ELR (cell line): ENCODE data around the gene ASPSCR1.
A peak's percentile ranks its signal among the peaks of the same experiment; 100 is the strongest.
"Not testable (repeated sequence)": the region's sequence is repeated elsewhere in the genome, so short reads cannot be mapped to it uniquely, and the experiment has no call there.

Experiments
- DNase-seq: peaks from one replicate; pipeline ENCODE4 v3.0.0-alpha.2; 2015; ENCODE audit warnings: low read depth

ASPSCR1 gene

GRCh38 chr17:82023447-82024241 lies 46.2 kb downstream of the ASPSCR1 start:
- peak; percentile 45 for DNase-seq

DNA sequence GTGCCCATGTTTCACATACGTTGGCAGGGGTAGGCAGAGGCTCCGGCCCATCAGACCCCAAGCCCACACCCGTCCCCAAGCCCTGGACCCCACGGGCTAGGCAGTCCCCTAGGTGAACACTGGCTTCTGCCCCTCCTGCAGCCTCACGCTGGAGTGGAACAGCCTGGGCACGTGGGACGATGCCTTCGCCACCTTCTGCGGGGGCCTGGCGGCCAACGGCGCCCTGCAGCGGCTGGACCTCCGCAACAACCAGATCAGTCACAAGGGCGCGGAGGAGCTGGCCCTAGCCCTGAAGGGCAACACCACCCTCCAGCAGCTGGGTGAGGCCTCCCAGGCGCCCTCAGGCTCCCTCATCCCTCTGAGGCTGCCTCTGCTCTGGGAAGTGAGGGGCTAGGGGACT lies 47.4 kb downstream of the ASPSCR1 start:
- DNase-seq, result no peak

DNA sequence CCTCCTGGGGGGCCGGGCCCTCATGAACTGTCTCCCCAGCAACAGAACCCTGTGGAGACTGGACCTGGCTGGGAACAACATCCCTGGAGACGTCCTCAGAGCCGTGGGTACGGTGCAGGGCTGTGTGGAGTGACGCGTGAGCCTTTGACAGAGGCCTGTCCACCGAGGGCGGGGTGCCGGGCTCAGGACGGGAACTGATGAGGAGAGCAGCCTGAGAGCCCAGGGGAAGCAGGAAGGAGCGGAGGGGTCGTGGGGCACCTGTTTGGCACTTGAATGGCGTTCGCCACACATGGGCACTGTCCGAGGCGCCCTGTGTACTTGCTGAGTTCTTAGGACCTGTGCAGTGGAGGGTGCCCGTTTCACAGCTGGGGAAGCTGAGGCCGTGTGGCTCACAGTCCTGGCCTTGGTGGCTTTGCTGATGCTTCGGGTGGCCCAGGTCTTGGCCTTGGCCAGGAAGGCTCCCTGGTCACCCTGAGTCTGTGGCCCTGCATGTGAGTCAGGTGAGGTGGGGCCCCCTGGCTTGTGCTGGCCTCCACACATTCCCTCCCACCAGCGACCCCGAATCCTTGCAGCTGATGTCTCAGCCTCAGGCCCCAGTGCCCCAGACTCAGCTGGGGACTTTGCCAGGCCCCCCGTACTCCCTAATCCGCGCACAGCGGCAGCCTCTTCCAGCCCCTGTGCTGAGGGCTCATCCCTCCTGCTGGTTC lies 48.1 kb downstream of the ASPSCR1 start:
- DNase-seq, result no peak

- no peak for DNase-seq
Measured at GRCh38 chr17:82028246-82028645, 50.8 kb downstream of the ASPSCR1 start.

GRCh38 chr17:82028966-82029365 lies 51.5 kb downstream of the ASPSCR1 start:
- DNase-seq, result no peak

GRCh38 chr17:82029391-82029790 lies 52.0 kb downstream of the ASPSCR1 start:
- no peak for DNase-seq

GRCh38 chr17:82029990-82030469 lies 52.6 kb downstream of the ASPSCR1 start:
- DNase-seq, result no peak

DNA sequence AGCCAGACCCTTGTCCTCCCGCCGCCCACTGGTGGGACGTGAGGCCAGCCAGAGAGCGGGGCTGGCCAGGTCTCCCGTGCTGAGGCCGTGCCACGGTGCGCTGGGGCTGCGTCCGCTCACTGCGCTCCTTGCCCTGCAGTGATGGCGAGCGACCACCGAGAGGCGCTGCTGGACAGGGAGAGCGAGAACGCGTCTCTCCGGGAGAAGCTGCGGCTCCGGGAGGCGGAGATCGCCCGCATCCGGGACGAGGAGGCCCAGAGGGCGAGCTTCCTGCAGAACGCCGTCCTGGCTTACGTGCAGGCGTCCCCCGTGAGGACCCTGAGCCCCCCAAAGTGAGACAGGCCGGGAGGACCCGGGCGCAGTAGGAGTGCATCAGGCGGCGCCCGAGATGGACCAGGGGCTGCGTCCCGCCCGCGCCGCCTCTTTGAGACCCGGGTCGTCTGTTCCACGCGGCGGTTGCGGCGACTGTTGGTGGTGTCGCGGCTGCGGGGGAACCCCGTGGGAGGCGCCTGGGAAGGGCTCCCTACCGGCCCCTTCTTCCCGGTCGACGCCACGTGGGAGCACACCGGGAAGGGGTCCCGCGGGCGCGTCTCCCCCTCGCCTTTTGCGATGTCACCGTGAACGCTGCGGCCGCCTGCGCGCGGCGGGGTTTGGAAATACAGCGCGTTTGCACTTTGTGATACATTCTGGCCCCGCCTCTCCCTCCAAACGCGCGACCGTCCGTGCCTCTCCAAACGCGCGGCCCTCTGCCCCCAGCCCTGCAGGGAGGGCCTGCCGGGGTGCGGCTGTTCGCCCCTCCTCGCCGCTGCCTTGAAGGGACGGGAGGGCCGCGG lies 53.3 kb downstream of the ASPSCR1 start:
- peak; percentile 92 for DNase-seq

- DNase-seq, result peak; percentile 66
Measured at GRCh38 chr17:82031303-82031884, 54.0 kb downstream of the ASPSCR1 start, which contains the start of gene RAC3. RAC3 (plus strand) TSS chr17:82031678; CDS start chr17:82031762, 84 bp downstream.

DNA sequence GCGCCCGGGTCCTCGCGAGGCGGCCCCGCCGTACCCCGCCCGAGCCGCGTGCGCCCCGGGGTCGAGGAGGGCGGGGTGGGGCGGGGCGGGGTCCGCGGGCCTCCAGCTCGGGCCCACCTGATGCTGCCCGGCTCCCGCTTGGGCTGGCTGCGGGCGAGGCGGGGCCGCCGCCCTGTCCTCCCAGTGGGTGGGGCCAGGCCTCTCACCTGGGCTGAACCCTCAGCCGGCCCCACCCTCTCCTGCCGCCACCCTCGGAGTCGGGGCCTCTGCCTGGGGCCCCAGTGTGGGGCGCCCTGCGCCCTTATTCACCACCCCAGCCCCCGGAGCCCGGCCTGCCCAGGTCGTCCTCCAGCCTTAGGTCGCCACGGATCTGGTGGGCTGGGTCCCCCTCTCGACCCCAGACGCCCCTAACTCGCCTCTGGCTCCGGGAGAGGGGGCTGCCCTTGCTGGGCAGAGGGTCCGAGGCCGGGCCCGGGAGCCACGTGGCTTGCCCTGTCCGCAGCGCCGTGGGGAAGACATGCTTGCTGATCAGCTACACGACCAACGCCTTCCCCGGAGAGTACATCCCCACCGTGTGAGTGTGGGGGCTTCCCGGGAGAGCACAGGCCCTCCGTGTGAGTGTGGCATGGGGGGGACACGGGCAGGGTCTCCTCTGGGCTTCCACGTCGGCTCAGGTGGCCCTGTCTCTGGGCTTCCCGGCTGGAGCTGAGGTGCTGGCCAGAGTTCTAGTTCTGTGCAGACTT lies 54.6 kb downstream of the ASPSCR1 start:
- DNase-seq, result no peak

- DNase-seq, result no peak
Measured at GRCh38 chr17:82033359-82034085, 56.1 kb downstream of the ASPSCR1 start.

GRCh38 chr17:82034371-82035011 lies 57.1 kb downstream of the ASPSCR1 start:
- no peak for DNase-seq

- no peak for DNase-seq
Measured at GRCh38 chr17:82035488-82035887, 58.1 kb downstream of the ASPSCR1 start.

GRCh38 chr17:82035956-82036633 lies 58.7 kb downstream of the ASPSCR1 start:
- DNase-seq, result no peak

DNA sequence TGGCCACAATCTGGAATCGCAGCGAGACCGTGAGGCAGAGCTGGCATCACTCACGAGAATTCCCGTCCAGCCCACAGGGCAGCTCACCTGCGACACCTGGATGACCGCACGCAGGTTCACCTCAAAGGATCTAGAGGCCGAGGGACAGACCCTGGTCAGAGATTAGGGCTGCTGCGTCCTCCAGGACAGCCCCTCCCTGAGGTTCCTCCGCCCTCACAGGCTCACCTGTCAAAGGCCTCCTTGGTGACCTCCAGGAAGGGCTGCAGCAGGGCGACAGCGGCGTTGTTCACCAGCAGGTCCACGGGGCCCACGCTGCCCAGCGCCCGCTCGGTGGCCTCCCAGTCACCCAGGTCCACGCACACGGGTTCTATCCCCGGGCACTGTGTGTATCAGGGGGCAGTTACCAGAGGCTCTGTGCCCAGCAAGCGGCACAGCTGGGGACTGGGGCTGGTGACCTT lies 59.2 kb downstream of the ASPSCR1 start:
- DNase-seq, result no peak

DNA sequence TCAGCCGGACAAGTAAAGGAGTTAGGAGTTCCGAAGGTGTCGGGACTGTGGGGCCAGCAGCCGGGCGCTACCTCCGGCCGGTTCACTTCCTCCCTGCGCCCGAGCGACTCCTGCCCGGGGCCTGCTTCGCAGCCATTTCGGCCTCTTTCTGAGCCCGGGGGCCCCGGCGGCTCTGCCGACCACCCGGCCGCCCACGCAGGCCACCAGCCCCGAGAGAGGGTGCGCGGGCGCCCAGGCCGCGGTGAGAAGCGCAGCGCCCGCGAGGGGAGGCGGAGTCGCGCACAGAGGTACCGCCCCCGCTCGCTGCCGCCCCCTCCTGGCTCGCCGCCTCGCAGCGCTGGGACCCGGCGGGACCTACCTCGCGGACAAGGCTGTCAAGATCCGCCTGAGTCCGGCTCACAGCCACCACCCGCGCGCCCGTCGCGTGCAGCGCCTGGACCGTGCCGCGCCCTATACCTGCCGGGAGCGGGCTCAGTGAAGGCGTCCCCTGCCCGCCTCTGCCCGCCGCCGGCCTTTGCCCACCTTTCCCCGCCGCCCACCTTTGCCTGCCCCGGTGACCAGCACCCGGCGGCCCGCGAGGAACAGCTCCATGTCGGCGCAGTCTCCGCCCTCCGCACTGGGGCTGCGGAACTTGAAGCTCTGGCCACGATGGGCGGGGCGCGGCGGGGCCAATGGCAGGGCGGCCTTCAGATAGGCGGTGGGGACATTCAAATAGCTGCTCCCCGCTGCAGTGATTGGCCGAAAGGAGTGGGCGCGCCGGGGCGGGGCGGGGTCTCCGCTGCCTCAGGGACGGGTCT lies 59.9 kb downstream of the ASPSCR1 start, which contains the start of gene DCXR:
TSS of gene DCXR (minus strand) at position 606 of the 797 bp plus-strand sequence. CDS start at position 591, 15 bp downstream.
- peak; percentile 98 for DNase-seq

DNA sequence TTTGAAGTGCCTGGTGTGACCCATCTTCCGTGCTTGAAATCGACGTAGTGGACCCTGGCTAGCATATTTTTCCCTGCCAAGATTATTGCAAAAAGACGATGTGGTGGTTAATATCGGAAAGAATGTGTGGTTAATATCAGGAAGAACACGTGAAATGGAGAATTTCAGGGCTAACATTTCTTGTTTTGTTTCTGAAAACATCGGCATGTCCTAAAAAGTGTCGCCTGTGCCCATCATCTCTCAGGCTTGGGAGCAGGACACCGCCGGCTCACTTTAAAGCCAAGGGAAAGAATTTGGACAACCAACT lies 60.4 kb downstream of the ASPSCR1 start:
- DNase-seq, result no peak

DNA sequence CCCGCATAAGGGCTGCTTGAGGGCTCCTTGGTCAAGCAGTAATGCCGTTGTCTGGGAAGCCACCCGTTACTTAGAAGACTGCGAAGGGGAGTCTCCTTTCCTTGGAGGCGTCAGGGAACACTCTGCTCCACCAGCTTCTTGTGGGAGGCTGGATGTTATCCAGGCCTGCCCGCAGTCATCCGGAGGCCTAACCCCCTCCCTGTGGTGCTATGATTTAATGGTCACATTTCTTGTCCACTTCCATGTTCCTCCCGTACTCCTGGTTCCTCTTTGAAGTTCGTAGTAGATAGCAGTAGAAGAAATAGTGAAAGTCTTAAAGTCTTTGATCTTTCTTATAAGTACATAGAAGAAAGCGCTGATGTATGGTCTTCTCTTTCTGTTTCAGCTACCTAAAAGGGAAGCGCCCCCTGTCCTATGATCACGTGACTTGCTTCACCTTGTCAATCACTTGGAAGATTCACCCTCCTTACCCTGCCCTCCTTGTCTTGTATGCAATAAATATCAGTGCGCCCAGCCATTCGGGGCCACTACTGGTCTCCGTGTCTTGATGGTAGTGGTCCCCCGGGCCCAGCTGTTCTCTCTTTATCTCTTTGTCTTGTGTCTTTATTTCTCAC lies 61.5 kb downstream of the ASPSCR1 start:
- not testable (repeated sequence) for DNase-seq
